Panc1 (cell line): Measurements from ENCODE around the gene HHIP.

Experiments
- POLR2AphosphoS5 ChIP-seq: IDR thresholded peaks from 2 replicates; pipeline ENCODE4 v1.6.1; 2012; ENCODE audit warnings: mild to moderate bottlenecking, low read depth, low read length, moderate library complexity
- REST ChIP-seq, 2 experiments: IDR thresholded peaks; 2 replicates each; pipeline ENCODE4 v1.6.1; 2011 to 2012; ENCODE audit warnings: low read depth in 2 of 2, control low read depth in 1 of 2, low read length in 1 of 2, mild to moderate bottlenecking in 1 of 2, moderate library complexity in 1 of 2; ENCODE audit not compliant: insufficient read depth in 1 of 2
- SIN3A ChIP-seq: IDR thresholded peaks from 2 replicates; pipeline ENCODE4 v1.6.1; 2012; ENCODE audit warnings: low read depth, mild to moderate bottlenecking, low read length, moderate library complexity, borderline replicate concordance; ENCODE audit not compliant: insufficient read depth
- TCF7L2 ChIP-seq: IDR thresholded peaks from 2 replicates; pipeline ENCODE4 v1.6.1; 2011; ENCODE audit warnings: mild to moderate bottlenecking, low read depth, low read length, inconsistent platforms
- TF ChIP-seq, protein P1 (sequence below): fragments of 450-650 bp; IDR thresholded peaks from 2 replicates; pipeline ENCODE4 v1.5.1; 2017; ENCODE audit warnings: mild to moderate bottlenecking

- TF ChIP-seq, protein P1, sequence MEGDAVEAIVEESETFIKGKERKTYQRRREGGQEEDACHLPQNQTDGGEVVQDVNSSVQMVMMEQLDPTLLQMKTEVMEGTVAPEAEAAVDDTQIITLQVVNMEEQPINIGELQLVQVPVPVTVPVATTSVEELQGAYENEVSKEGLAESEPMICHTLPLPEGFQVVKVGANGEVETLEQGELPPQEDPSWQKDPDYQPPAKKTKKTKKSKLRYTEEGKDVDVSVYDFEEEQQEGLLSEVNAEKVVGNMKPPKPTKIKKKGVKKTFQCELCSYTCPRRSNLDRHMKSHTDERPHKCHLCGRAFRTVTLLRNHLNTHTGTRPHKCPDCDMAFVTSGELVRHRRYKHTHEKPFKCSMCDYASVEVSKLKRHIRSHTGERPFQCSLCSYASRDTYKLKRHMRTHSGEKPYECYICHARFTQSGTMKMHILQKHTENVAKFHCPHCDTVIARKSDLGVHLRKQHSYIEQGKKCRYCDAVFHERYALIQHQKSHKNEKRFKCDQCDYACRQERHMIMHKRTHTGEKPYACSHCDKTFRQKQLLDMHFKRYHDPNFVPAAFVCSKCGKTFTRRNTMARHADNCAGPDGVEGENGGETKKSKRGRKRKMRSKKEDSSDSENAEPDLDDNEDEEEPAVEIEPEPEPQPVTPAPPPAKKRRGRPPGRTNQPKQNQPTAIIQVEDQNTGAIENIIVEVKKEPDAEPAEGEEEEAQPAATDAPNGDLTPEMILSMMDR, result no peak
- TF ChIP-seq TCF7L2, result no peak
- TF ChIP-seq REST (IDR thresholded peaks at IDR 0.05; ENCODE audit: insufficient read depth in 1 of 2, low read depth in 2 of 2, low read length in 1 of 2), result no peak
- no peak for TF ChIP-seq POLR2AphosphoS5
- no peak for TF ChIP-seq SIN3A
Observed at GRCh38 chr4:144709793-144710525, 64.0 kb downstream of the HHIP start.
